HEK293T (cell line): ENCODE results near the gene PECR.

Source experiments
- CTBP1 ChIP-seq: fragments of 450-650 bp; IDR thresholded peaks from 2 replicates; pipeline ENCODE4 v1.6.1; 2016; ENCODE audit warnings: borderline replicate concordance
- FOXA1 ChIP-seq: fragments of 450-650 bp; IDR thresholded peaks from 2 replicates; pipeline ENCODE4 v1.6.1; 2016; ENCODE audit warnings: mild to moderate bottlenecking
- FOXK2 ChIP-seq: fragments of 450-650 bp; IDR thresholded peaks from 2 replicates; pipeline ENCODE4 v1.6.1; 2016; ENCODE audit warnings: mild to moderate bottlenecking
- FOXM1 ChIP-seq: fragments of 450-650 bp; IDR thresholded peaks from 2 replicates; pipeline ENCODE4 v1.6.1; 2017; ENCODE audit warnings: mild to moderate bottlenecking, borderline replicate concordance
- HDGF ChIP-seq: fragments of 450-650 bp; IDR thresholded peaks from 2 replicates; pipeline ENCODE4 v1.6.1; 2017; ENCODE audit warnings: antibody characterized with exemption, borderline replicate concordance
- NFRKB ChIP-seq: fragments of 450-650 bp; IDR thresholded peaks from 2 replicates; pipeline ENCODE4 v1.6.1; 2016; ENCODE audit warnings: mild to moderate bottlenecking, moderate library complexity
- SP1 ChIP-seq: fragments of 450-650 bp; IDR thresholded peaks from 2 replicates; pipeline ENCODE4 v1.6.1; 2017
- SUZ12 ChIP-seq: fragments of 450-650 bp; IDR thresholded peaks from 2 replicates; pipeline ENCODE4 v1.6.1; 2016; ENCODE audit warnings: mild to moderate bottlenecking
- ZNF384 ChIP-seq: fragments of 450-650 bp; IDR thresholded peaks from 2 replicates; pipeline ENCODE4 v1.6.1; 2016

GRCh38 chr2:216002693-216003092, 78.9 kb downstream of the PECR start:
- TF ChIP-seq FOXA1 (no peak), SUZ12 (no peak), CTBP1 (no peak), HDGF (no peak), SP1 (no peak), NFRKB (no peak), ZNF384 (no peak), FOXK2 (no peak), FOXM1 (no peak)
